Ovary (tissue), 3 donors: ENCODE measurements around the gene FHAD1.

ENCODE experiments used
- EP300 ChIP-seq: sonication (generic); formaldehyde crosslinking; IDR thresholded peaks from one replicate; pipeline ENCODE4 v1.6.1; 2017; ENCODE audit warnings: antibody characterized with exemption
- POLR2A ChIP-seq: fragments of 450-650 bp; IDR thresholded peaks from one replicate; pipeline ENCODE4 v1.6.1; 2017; ENCODE audit warnings: antibody characterized with exemption, mild to moderate bottlenecking, moderate library complexity
- TF ChIP-seq, protein P1 (sequence below), 3 donors: fragments of 450-650 bp in 2 of 3; fragments of 200-600 bp in 1 of 3; IDR thresholded peaks; one replicate each; pipeline versions ENCODE4 v1.5.1 to v1.8.0; 2016 to 2022; ENCODE audit warnings: antibody characterized with exemption in 3 of 3, mild to moderate bottlenecking in 1 of 3
- donor health status: DM: no; HTN: no; CAD: no.

- TF ChIP-seq, protein P1, sequence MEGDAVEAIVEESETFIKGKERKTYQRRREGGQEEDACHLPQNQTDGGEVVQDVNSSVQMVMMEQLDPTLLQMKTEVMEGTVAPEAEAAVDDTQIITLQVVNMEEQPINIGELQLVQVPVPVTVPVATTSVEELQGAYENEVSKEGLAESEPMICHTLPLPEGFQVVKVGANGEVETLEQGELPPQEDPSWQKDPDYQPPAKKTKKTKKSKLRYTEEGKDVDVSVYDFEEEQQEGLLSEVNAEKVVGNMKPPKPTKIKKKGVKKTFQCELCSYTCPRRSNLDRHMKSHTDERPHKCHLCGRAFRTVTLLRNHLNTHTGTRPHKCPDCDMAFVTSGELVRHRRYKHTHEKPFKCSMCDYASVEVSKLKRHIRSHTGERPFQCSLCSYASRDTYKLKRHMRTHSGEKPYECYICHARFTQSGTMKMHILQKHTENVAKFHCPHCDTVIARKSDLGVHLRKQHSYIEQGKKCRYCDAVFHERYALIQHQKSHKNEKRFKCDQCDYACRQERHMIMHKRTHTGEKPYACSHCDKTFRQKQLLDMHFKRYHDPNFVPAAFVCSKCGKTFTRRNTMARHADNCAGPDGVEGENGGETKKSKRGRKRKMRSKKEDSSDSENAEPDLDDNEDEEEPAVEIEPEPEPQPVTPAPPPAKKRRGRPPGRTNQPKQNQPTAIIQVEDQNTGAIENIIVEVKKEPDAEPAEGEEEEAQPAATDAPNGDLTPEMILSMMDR (IDR thresholded peaks at IDR 0.05), result no peak
- no peak for TF ChIP-seq EP300
- TF ChIP-seq POLR2A, result no peak
Observed at GRCh38 chr1:15280416-15280815, 33.4 kb downstream of the FHAD1 start.
